Measurements from ENCODE around the gene MLLT3. TPM values are rescaled to one million over a fixed set of nuclear protein-coding genes. Genes with fewer than 3 reads are reported as not detected.

MLLT3 gene
- total RNA-seq, 2 donors from 2014 or later: 8.1 to 9.6 TPM

GRCh38 chr9:20621471-20622329, 599 bp downstream of the MLLT3 start:
- ATAC-seq (ENCODE audit: insufficient number of reproducible peaks, low FRiP score, low read depth) (peak; percentile 30), DNase-seq (ENCODE audit: low spot score) (no peak)
- peaks cover 3 to 39% of the 10 kb centered on the region in 2 donors for H3K4me1 ChIP-seq (ENCODE audit: control insufficient read depth in 1 of 2, low read depth in 2 of 2)
- peak overlapping the region; percentile 93 for H3K4me3 ChIP-seq
- TF ChIP-seq, protein P1, sequence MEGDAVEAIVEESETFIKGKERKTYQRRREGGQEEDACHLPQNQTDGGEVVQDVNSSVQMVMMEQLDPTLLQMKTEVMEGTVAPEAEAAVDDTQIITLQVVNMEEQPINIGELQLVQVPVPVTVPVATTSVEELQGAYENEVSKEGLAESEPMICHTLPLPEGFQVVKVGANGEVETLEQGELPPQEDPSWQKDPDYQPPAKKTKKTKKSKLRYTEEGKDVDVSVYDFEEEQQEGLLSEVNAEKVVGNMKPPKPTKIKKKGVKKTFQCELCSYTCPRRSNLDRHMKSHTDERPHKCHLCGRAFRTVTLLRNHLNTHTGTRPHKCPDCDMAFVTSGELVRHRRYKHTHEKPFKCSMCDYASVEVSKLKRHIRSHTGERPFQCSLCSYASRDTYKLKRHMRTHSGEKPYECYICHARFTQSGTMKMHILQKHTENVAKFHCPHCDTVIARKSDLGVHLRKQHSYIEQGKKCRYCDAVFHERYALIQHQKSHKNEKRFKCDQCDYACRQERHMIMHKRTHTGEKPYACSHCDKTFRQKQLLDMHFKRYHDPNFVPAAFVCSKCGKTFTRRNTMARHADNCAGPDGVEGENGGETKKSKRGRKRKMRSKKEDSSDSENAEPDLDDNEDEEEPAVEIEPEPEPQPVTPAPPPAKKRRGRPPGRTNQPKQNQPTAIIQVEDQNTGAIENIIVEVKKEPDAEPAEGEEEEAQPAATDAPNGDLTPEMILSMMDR (IDR thresholded peaks at IDR 0.05): no peak
- no peaks in the 10 kb centered on the region for H3K9me3 ChIP-seq
- H3K36me3 ChIP-seq: no peaks in the 10 kb centered on the region
- H3K27me3 ChIP-seq (replicated peaks; ENCODE audit: insufficient read depth): no peaks in the 10 kb centered on the region
- peak overlapping the region; percentile 79 to 81 for H3K27ac ChIP-seq

DNA sequence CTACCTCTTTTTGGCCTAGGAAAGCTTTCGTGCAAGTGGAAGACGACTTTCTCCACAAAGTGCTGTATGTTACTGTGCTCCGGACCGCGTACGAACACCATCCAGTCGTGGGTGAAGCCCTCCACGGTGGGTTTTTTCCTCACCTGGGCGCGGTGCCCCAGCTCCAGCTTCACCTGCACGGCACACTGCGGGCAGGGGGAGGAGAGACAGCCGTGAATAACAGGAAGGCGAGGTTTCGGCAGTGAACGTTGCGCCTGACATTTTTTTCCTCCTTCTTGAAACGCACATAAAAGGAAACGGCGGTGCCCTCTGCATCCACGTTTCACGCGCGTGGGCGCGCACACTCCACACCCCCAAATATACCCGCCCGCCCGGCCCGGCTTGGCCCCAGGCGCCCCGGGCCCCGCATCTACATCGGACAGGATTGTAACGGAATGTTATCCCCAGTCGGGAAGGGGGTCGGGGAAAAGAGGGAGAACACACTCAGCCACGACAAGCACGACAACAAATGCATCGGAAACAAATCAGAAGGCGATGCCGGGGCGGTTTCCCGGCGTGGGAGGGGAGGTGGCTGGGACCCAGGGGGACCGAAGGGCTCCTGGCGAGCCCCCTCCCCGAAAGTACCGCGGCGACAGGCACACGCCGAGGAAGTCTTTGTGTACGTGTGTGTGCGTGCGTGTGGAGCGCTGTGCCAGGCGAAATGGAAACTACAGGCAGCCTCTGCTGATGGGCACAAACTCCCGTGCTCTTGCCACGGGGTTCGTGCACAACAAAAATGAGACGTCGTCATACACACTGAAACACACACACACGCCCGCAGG, 1.4 kb downstream of the MLLT3 start:
- peaks cover 3 to 42% of the 10 kb centered on the region in 2 donors for H3K4me1 ChIP-seq (ENCODE audit: control insufficient read depth in 1 of 2, low read depth in 2 of 2)
- ATAC-seq (ENCODE audit: insufficient number of reproducible peaks, low FRiP score, low read depth): no peak
- peak overlapping the region; percentile 93 for H3K4me3 ChIP-seq

DNA sequence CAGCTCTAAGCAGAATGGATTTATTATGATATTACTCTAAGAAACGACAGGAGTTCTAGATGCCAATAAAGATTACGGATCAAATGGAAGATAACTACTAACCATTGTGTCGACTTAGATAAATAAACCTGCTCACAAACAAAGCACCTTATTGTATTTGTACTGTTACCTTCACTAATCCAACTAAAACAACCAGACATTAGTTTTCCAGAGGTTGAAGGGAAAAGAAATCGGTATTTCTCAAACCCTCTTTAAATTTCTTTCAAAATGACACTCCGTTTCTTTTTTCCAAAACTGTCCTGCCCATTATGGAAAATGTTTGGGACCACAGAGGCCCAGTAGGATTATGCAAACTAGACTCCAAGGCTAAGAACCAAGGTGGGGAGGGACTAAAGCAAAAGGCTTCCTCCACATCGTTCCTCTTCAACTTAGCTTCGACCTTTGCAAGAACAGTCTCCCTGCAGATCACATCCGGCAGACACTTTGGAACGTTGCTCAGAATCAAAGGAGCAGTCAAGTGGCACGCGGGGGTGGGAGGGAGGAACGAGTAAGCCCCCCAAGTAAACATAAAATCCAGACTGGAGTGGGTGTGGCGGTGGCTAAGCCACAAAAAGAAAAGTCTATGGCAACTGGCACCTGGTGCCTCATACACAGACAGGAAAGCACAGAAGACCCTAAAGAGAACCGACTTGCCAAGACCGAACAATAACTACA, 2.7 kb downstream of the MLLT3 start:
- ATAC-seq (ENCODE audit: insufficient number of reproducible peaks, low FRiP score, low read depth) (no peak), DNase-seq (ENCODE audit: low spot score) (no peak)
- TF ChIP-seq, protein P1 (IDR thresholded peaks at IDR 0.05): no peak
- peaks cover 3 to 39% of the 10 kb centered on the region in 2 donors for H3K4me1 ChIP-seq (ENCODE audit: control insufficient read depth in 1 of 2, low read depth in 2 of 2)
- no peaks in the 10 kb centered on the region for H3K36me3 ChIP-seq
- H3K9me3 ChIP-seq: no peaks in the 10 kb centered on the region
- no peak overlapping the region for H3K27ac ChIP-seq
- no peaks in the 10 kb centered on the region for H3K27me3 ChIP-seq (replicated peaks; ENCODE audit: insufficient read depth)
- H3K4me3 ChIP-seq: peak overlapping the region; percentile 93

More for the DNA sequence above, 1.4 kb downstream of the MLLT3 start:
- Histone ChIP-seq H3K36me3 (no peaks in the 10 kb centered on the region), H3K9me3 (no peaks in the 10 kb centered on the region), H3K27me3 (replicated peaks; ENCODE audit: insufficient read depth) (no peaks in the 10 kb centered on the region), H3K27ac (peak overlapping the region in 1 of 2 donors; percentile 79)
- TF ChIP-seq, protein P1 (IDR thresholded peaks at IDR 0.05): no peak
- no peak for DNase-seq (ENCODE audit: low spot score)

DNA sequence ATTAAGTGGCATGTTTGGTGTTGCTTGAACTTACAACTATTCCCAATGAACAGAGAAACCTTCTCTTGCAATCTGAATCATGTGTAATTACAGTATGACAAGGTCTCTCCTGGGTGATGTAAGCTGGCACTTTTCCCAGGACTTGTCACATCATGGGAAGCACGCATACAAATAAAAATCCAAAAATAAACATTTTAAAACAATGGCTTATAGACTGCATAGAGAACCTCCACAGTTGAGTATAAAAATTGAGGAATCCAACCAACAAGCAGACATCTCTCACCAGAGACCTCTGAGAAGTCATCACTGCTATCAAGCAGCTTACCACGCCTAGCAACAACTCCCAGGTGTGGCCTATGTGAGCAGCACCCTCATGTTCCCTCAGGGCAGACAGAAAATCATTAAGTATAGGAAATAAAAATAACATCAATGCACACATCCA, 3.9 kb downstream of the MLLT3 start:
- Histone ChIP-seq H3K4me1 (ENCODE audit: control insufficient read depth in 1 of 2, low read depth in 2 of 2) (peaks cover 3 to 30% of the 10 kb centered on the region in 2 donors), H3K27me3 (replicated peaks; ENCODE audit: insufficient read depth) (no peaks in the 10 kb centered on the region), H3K9me3 (no peaks in the 10 kb centered on the region), H3K27ac (no peak overlapping the region), H3K36me3 (no peaks in the 10 kb centered on the region), H3K4me3 (no peak overlapping the region)
- TF ChIP-seq, protein P1 (IDR thresholded peaks at IDR 0.05): no peak
- no peak for DNase-seq (ENCODE audit: low spot score)
- ATAC-seq (ENCODE audit: insufficient number of reproducible peaks, low FRiP score, low read depth): no peak
